IMR-90 (cell line): Measurements from ENCODE around the gene SOCS3. TPM values are rescaled to one million over a fixed set of nuclear protein-coding genes. Genes with fewer than 3 reads are reported as not detected.

ENCODE experiments used
- ATAC-seq: fragments of 200-7000 bp; cut with Tn5 transposase; 2 replicates; pipeline ENCODE4 v1.9.1; 2020; ENCODE audit warnings: low read depth, mild to moderate bottlenecking, moderate library complexity
- BruUV-seq: library from RNA; stranded (reverse); fragments of 400-500 nt; replicated peaks from 2 replicates; lab custom pipeline; 2021; lab: Mats Ljungman, UMichigan
- CTCF ChIA-PET: fragments of 300-600 bp; formaldehyde crosslinking; extraction: SDS; loops from one replicate; lab custom pipeline; 2021; ENCODE audit warnings: antibody characterized with exemption; lab: Yijun Ruan, JAX
- POLR2A ChIA-PET: fragments of 300-600 bp; sonication (Branson Sonifier 250); formaldehyde crosslinking; loops from one replicate; lab custom pipeline; 2022; ENCODE audit warnings: antibody characterized with exemption; ENCODE audit not compliant: unreplicated experiment; lab: Charles Lee
- DNase-seq: peaks from one replicate; pipeline ENCODE4 v3.0.0; 2013
- H2AFZ ChIP-seq: replicated peaks from 2 replicates; pipeline ENCODE3; 2013; ENCODE audit warnings: low read length, mild to moderate bottlenecking; ENCODE audit not compliant: poor library complexity
- H2AK5ac ChIP-seq: 2 replicates; pipeline ENCODE4 v1.6.1; 2013; ENCODE audit warnings: low read depth, low read length, inconsistent platforms
- H2AK9ac ChIP-seq: replicated peaks from 2 replicates; pipeline ENCODE3; 2013; ENCODE audit warnings: mild to moderate bottlenecking, low read depth, low read length, moderate library complexity; ENCODE audit not compliant: poor library complexity
- H2BK120ac ChIP-seq: 2 replicates; pipeline ENCODE4 v1.6.1; 2013; ENCODE audit warnings: low read depth, low read length, inconsistent platforms
- H2BK15ac ChIP-seq: 3 replicates; pipeline ENCODE4 v1.6.1; 2013; ENCODE audit warnings: low read depth, low read length, inconsistent platforms
- H2BK20ac ChIP-seq: 2 replicates; pipeline ENCODE4 v1.6.1; 2013; ENCODE audit warnings: low read depth, mild to moderate bottlenecking, inconsistent platforms, low read length, moderate library complexity
- H2BK5ac ChIP-seq: 2 replicates; pipeline ENCODE4 v1.6.1; 2013; ENCODE audit warnings: mild to moderate bottlenecking, low read depth, low read length, inconsistent platforms; ENCODE audit not compliant: poor library complexity, severe bottlenecking
- H3K14ac ChIP-seq: replicated peaks from 2 replicates; pipeline ENCODE4 v1.6.1; 2013; ENCODE audit warnings: low read depth, low read length, inconsistent platforms
- H3K18ac ChIP-seq: 2 replicates; pipeline ENCODE4 v1.6.1; 2013; ENCODE audit warnings: low read depth, low read length, control low read depth
- H3K23ac ChIP-seq: 2 replicates; pipeline ENCODE4 v1.6.1; 2013; ENCODE audit warnings: low read depth, low read length, inconsistent platforms
- H3K27ac ChIP-seq: 2 replicates; pipeline ENCODE4 v1.5.1; 2013; ENCODE audit warnings: mild to moderate bottlenecking, control low read depth, low read length; ENCODE audit not compliant: insufficient read depth
- H3K27me3 ChIP-seq: 2 replicates; pipeline ENCODE4 v1.6.1; 2013; ENCODE audit warnings: low read length; ENCODE audit not compliant: control insufficient read depth, insufficient read depth
- H3K36me3 ChIP-seq: 2 replicates; pipeline ENCODE4 v1.6.1; 2013; ENCODE audit warnings: low read length, mixed read lengths; ENCODE audit not compliant: control insufficient read depth, insufficient read depth
- H3K4ac ChIP-seq: 2 replicates; pipeline ENCODE4 v1.6.1; 2013; ENCODE audit warnings: low read depth, low read length, inconsistent platforms
- H3K4me1 ChIP-seq: 2 replicates; pipeline ENCODE4 v1.6.1; 2013; ENCODE audit warnings: low read length, mixed read lengths; ENCODE audit not compliant: control insufficient read depth, insufficient read depth
- H3K4me2 ChIP-seq: 2 replicates; pipeline ENCODE4 v1.6.1; 2013; ENCODE audit warnings: low read depth, mild to moderate bottlenecking, control low read depth, low read length, moderate library complexity
- H3K4me3 ChIP-seq: 2 replicates; pipeline ENCODE4 v1.5.1; 2013; ENCODE audit warnings: low read depth, mild to moderate bottlenecking, control low read depth, low read length, moderate library complexity; ENCODE audit not compliant: insufficient read depth
- H3K56ac ChIP-seq: 2 replicates; pipeline ENCODE4 v1.6.1; 2013; ENCODE audit warnings: low read length, inconsistent platforms; ENCODE audit not compliant: insufficient read depth; ENCODE audit errors: extremely low read depth
- H3K79me1 ChIP-seq, 2 experiments: 2 replicates each; pipeline ENCODE4 v1.6.1; 2013; ENCODE audit warnings: low read length in 2 of 2, inconsistent platforms in 1 of 2, low read depth in 1 of 2
- H3K9ac ChIP-seq: 2 replicates; pipeline ENCODE4 v1.6.1; 2013; ENCODE audit warnings: low read depth, low read length, control low read depth
- H3K9me1 ChIP-seq: 2 replicates; pipeline ENCODE4 v1.6.1; 2013; ENCODE audit warnings: low read length, inconsistent platforms; ENCODE audit not compliant: insufficient read depth
- H3K9me3 ChIP-seq: 2 replicates; pipeline ENCODE4 v1.6.1; 2013; ENCODE audit warnings: low read length; ENCODE audit not compliant: control insufficient read depth, insufficient read depth
- H4K20me1 ChIP-seq: 2 replicates; pipeline ENCODE4 v1.6.1; 2013; ENCODE audit warnings: low read length, inconsistent platforms; ENCODE audit not compliant: insufficient read depth
- H4K5ac ChIP-seq: 2 replicates; pipeline ENCODE4 v1.6.1; 2013; ENCODE audit warnings: mild to moderate bottlenecking, low read depth, low read length, control low read depth
- H4K8ac ChIP-seq, 2 experiments: 2 replicates each; pipeline ENCODE4 v1.6.1; 2013; ENCODE audit warnings: low read depth in 2 of 2, low read length in 2 of 2, control low read depth in 1 of 2, inconsistent platforms in 1 of 2
- H4K91ac ChIP-seq: 2 replicates; pipeline ENCODE4 v1.6.1; 2013; ENCODE audit warnings: low read depth, low read length, inconsistent platforms; ENCODE audit not compliant: insufficient read depth
- CEBPB ChIP-seq: IDR thresholded peaks from 2 replicates; pipeline ENCODE4 v1.6.1; 2012; ENCODE audit warnings: low read depth, low read length, improper control_type of control experiment
- CHD1 ChIP-seq: IDR thresholded peaks from 2 replicates; pipeline ENCODE4 v1.6.1; 2012; ENCODE audit warnings: low read depth, low read length, improper control_type of control experiment
- NFE2L2 ChIP-seq: fragments of 150-350 bp; IDR thresholded peaks from 2 replicates; pipeline ENCODE4 v1.6.1; 2016; ENCODE audit warnings: low read depth, mild to moderate bottlenecking, low read length
- POLR2A ChIP-seq: IDR thresholded peaks from 2 replicates; pipeline ENCODE4 v1.6.1; 2012; ENCODE audit warnings: mild to moderate bottlenecking, low read depth, low read length
- RCOR1 ChIP-seq: IDR thresholded peaks from 2 replicates; pipeline ENCODE4 v1.6.1; 2012; ENCODE audit warnings: mild to moderate bottlenecking, low read length, improper control_type of control experiment; ENCODE audit not compliant: insufficient replicate concordance
- RFX5 ChIP-seq: IDR thresholded peaks from 2 replicates; pipeline ENCODE4 v1.8.0; 2012; ENCODE audit warnings: low read depth, mild to moderate bottlenecking, low read length, moderate library complexity
- SMC3 ChIP-seq: fragments of 150-350 bp; IDR thresholded peaks from 2 replicates; pipeline ENCODE4 v1.6.1; 2016; ENCODE audit warnings: low read depth, mild to moderate bottlenecking, antibody characterized with exemption, low read length, moderate library complexity
- WGBS, 2 experiments: methylation state at CpG; one replicate each; pipeline versions ENCODE4 v1.1.5 to v1.1.7; 2013; ENCODE audit warnings: missing lambda C conversion rate in 2 of 2; ENCODE audit not compliant: insufficient read length in 1 of 2; ENCODE audit errors: extremely low coverage in 2 of 2; 5-methylcytosine and 5-hydroxymethylcytosine counted together
- dilution Hi-C: fragments of 300-500 bp; cut with HindIII; formaldehyde crosslinking; loops from one replicate; pipeline ENCODE4 v1.14.3; 2018; ENCODE audit warnings: low sequenced_read_pairs; ENCODE audit not compliant: unreplicated experiment
- in situ Hi-C: fragments of 300-500 bp; cut with MboI; formaldehyde crosslinking; loops from 3 replicates; pipeline ENCODE4 v1.14.3; 2019; ENCODE audit warnings: low sequenced_read_pairs, inconsistent platforms, mixed read lengths
- intact Hi-C: fragments of 100-400 bp; cut with micrococcal nuclease; formaldehyde crosslinking; loops from 2 replicates; pipeline ENCODE4 v1.10.0; 2022
- polyA plus RNA-seq, 3 experiments: library from polyadenylated mRNA; depleted of rRNA; stranded (reverse); fragments of >200 nt; gene quantifications; 2 replicates each; pipeline ENCODE4 v1.2.3, GENCODE V29; 2012; ENCODE audit warnings: low replicate concordance in 1 of 3
- total RNA-seq: library from RNA; depleted of rRNA; stranded (reverse); fragments of >200 nt; gene quantifications from 2 replicates; pipeline ENCODE4 v1.2.3, GENCODE V29; 2012

Gene SOCS3
- total and polyA plus RNA-seq, 2 of the 4 experiments (the other 2 are of a cell fraction): 19.2 to 19.9 TPM

- Histone ChIP-seq H2AK9ac (no peak overlapping the region), H3K4me1 (peaks cover 21% of the 10 kb centered on the region), H4K91ac (0 out of 2 replicates have a peak overlapping the region, but pooled peaks have one; percentile 28), H3K9me1 (peaks cover 8% of the 10 kb centered on the region), H2AFZ (peak overlapping the region; percentile 16), H3K4me3 (no peak overlapping the region), H3K18ac (peak overlapping the region; percentile 44), H4K20me1 (peaks cover 3% of the 10 kb centered on the region; the same call in 1 of the 2 replicates), H3K23ac (0 out of 2 replicates have a peak overlapping the region, but pooled peaks have one; percentile 20), H3K4ac (peak overlapping the region; percentile 55), H3K56ac (no peak overlapping the region), H4K5ac (peak overlapping the region; percentile 17; the same call in 1 of the 2 replicates), H3K9ac (no peak overlapping the region), H3K36me3 (no peaks in the 10 kb centered on the region), H2AK5ac (peak overlapping the region; percentile 84), H2BK15ac (0 out of 3 replicates have a peak overlapping the region, but pooled peaks have one; percentile 63), H3K9me3 (no peaks in the 10 kb centered on the region), H3K79me1 (peaks cover 1 to 7% of the 10 kb centered on the region in 2 experiments; a peak in 3 of 4 replicates), H3K27me3 (no peaks in the 10 kb centered on the region), H3K27ac (peak overlapping the region; percentile 21; the same call in 1 of the 2 replicates), H2BK120ac (peak overlapping the region; percentile 24), H2BK20ac (peak overlapping the region; percentile 59; the same call in 1 of the 2 replicates), H2BK5ac (no peak overlapping the region), H3K14ac (peak overlapping the region; percentile 15; the same call in 1 of the 2 replicates), H4K8ac (peak overlapping the region; percentile 18 to 63; a peak in 2 of 4 replicates), H3K4me2 (no peak overlapping the region)
- no peak for ATAC-seq
- TF ChIP-seq CHD1 (no peak), POLR2A (no peak), RCOR1 (no peak), NFE2L2 (no peak), CEBPB (no peak), RFX5 (no peak), SMC3 (no peak)
- dilution Hi-C loops (no loop called here), intact Hi-C loops (no loop called here), in situ Hi-C loops (no loop called here)
- 80% methylated on average over 1 of the region's 5 CpGs; no CpG with 5 or more reads in 1 of the 2 experiments for WGBS, 2 experiments
- POLR2A ChIA-PET: no interaction called here
- BruUV-seq: no TSS peak
- CTCF ChIA-PET: interaction anchor here (0.6 to 1.5 kb wide), 2 partner anchors 12 to 122 kb away, joined by 3 to 6 read pairs; no protein-coding TSS in a partner anchor
- DNase-seq: no peak
Observed at GRCh38 chr17:78372841-78373240, 13.0 kb upstream of the SOCS3 start.
